CD4-positive, alpha-beta T cell (primary cell): Measurements from ENCODE around the gene PIK3CD. TPM values are rescaled to one million over a fixed set of nuclear protein-coding genes. Genes with fewer than 3 reads are reported as not detected.
"Not testable (repeated sequence)": the region's sequence is repeated elsewhere in the genome, so short reads cannot be mapped to it uniquely, and the experiment has no call there.

Experiments
- ATAC-seq: fragments of 200-7000 bp; cut with Tn5 transposase; one replicate; pipeline ENCODE4 v1.10.0; 2022; ENCODE audit warnings: mild to moderate bottlenecking; ENCODE audit not compliant: poor library complexity
- CTCF ChIA-PET: fragments of 350-600 bp; sonication (Branson Sonifier 250); formaldehyde crosslinking; loops from one replicate; lab custom pipeline; 2021; ENCODE audit warnings: antibody characterized with exemption, inconsistent platforms; lab: Charles Lee
- POLR2A ChIA-PET: fragments of 350-600 bp; sonication (Branson Sonifier 250); formaldehyde crosslinking; loops from one replicate; lab custom pipeline; 2021; ENCODE audit warnings: antibody characterized with exemption, inconsistent platforms; lab: Charles Lee
- DNase-seq, 14 experiments: peaks; one replicate each; pipeline ENCODE4 v3.0.0-alpha.2; 2013 to 2020; ENCODE audit warnings: mixed read lengths in 2 of 14
- H3K27ac ChIP-seq, 2 donors: one replicate each; pipeline versions ENCODE4 v1.5.1 to v1.7.0; 2013; ENCODE audit warnings: low read length in 2 of 2, low read depth in 1 of 2, mild to moderate bottlenecking in 1 of 2
- H3K27me3 ChIP-seq, 2 experiments: 1 replicate in 1 of 2; 2 replicates in 1 of 2; pipeline versions ENCODE4 v1.6.1 to v1.7.0; 2013; ENCODE audit warnings: low read length in 2 of 2, control low read depth in 1 of 2, mild to moderate bottlenecking in 1 of 2, moderate library complexity in 1 of 2; ENCODE audit not compliant: insufficient read depth in 2 of 2, control insufficient read depth in 1 of 2
- H3K36me3 ChIP-seq: one replicate; pipeline ENCODE4 v1.6.1; 2013; ENCODE audit warnings: low read length, control low read depth; ENCODE audit not compliant: insufficient read depth
- H3K4me1 ChIP-seq: one replicate; pipeline ENCODE4 v1.6.1; 2013; ENCODE audit warnings: low read length, control low read depth; ENCODE audit not compliant: insufficient read depth
- H3K4me3 ChIP-seq: one replicate; pipeline ENCODE4 v1.5.1; 2013; ENCODE audit warnings: mild to moderate bottlenecking, low read length, moderate library complexity
- H3K9me3 ChIP-seq, 2 experiments: 1 replicate in 1 of 2; 2 replicates in 1 of 2; pipeline versions ENCODE4 v1.6.1 to v1.7.0; 2013; ENCODE audit warnings: low read length in 2 of 2, mild to moderate bottlenecking in 2 of 2, control low read depth in 1 of 2, moderate library complexity in 1 of 2; ENCODE audit not compliant: control insufficient read depth in 1 of 2, insufficient read depth in 1 of 2
- H3K27ac Mint-ChIP-seq: one replicate; pipeline ENCODE4 v1.8.0; 2020; ENCODE audit warnings: mixed read lengths
- H3K27me3 Mint-ChIP-seq: one replicate; pipeline ENCODE4 v1.8.0; 2021; ENCODE audit warnings: mixed read lengths
- H3K36me3 Mint-ChIP-seq: one replicate; pipeline ENCODE4 v1.8.0; 2021; ENCODE audit warnings: low read depth, mixed read lengths
- H3K4me1 Mint-ChIP-seq: one replicate; pipeline ENCODE4 v1.8.0; 2021; ENCODE audit warnings: low read depth, mixed read lengths
- H3K4me3 Mint-ChIP-seq: one replicate; pipeline ENCODE4 v1.8.0; 2020; ENCODE audit warnings: mild to moderate bottlenecking, mixed read lengths
- H3K9me3 Mint-ChIP-seq: one replicate; pipeline ENCODE4 v1.8.0; 2020; ENCODE audit warnings: mixed read lengths
- CTCF ChIP-seq: fragments of 200-600 bp; IDR thresholded peaks from one replicate; pipeline ENCODE4 v1.8.0; 2022; ENCODE audit warnings: antibody characterized with exemption, mild to moderate bottlenecking
- intact Hi-C, 2 experiments: fragments of 100-400 bp; cut with DNase I in 1 of 2; cut with micrococcal nuclease in 1 of 2; formaldehyde crosslinking; loops; one replicate each; pipeline versions ENCODE4 v1.15.1 to v1.9.0; 2023 to 2025; cut with DNase I, micrococcal nuclease
- total RNA-seq, 174 experiments: library from RNA in 2 of 174; stranded (reverse) in 2 of 174; gene quantifications; one replicate each; pipeline ENCODE4 v1.2.3 and lab custom pipeline; 2021 to 2026

Gene PIK3CD
- total RNA-seq, 2 experiments from 2014 or later, result 202 to 213 TPM

- H3K36me3 ChIP-seq, result no peaks in the 10 kb centered on the region
- no peaks in the 10 kb centered on the region for H3K9me3 Mint-ChIP-seq
- DNase-seq (no peak), ATAC-seq (no peak)
- TF ChIP-seq CTCF, result no peak
- no peaks in the 10 kb centered on the region for H3K27me3 Mint-ChIP-seq
- ChIA-PET POLR2A (no interaction called here), CTCF (no interaction called here)
- no peak overlapping the region for H3K27ac ChIP-seq
- H3K27me3 ChIP-seq, result no peaks in the 10 kb centered on the region
- H3K4me3 ChIP-seq, result no peak overlapping the region
- no peak overlapping the region for H3K27ac Mint-ChIP-seq
- intact Hi-C loops, result no loop called here
- H3K4me1 ChIP-seq, result no peaks in the 10 kb centered on the region
- H3K9me3 ChIP-seq, result no peaks in the 10 kb centered on the region
- H3K4me1 Mint-ChIP-seq, result peaks cover 34% of the 10 kb centered on the region
- no peak overlapping the region for H3K4me3 Mint-ChIP-seq
- peaks cover 25% of the 10 kb centered on the region for H3K36me3 Mint-ChIP-seq
These were observed 109.3 kb downstream of the PIK3CD start for GRCh38 chr1:9760824-9761223.

GRCh38 chr1:9761855-9762254 is 110.3 kb downstream of the PIK3CD start:
- intact Hi-C loops, result no loop called here
- DNase-seq, result no peak
- H3K9me3 Mint-ChIP-seq, result no peaks in the 10 kb centered on the region
- peaks cover 28% of the 10 kb centered on the region for H3K36me3 Mint-ChIP-seq
- TF ChIP-seq CTCF, result no peak
- no peak for ATAC-seq
- no peaks in the 10 kb centered on the region for H3K27me3 Mint-ChIP-seq
- Histone ChIP-seq H3K27me3 (no peaks in the 10 kb centered on the region), H3K27ac (no peak overlapping the region), H3K9me3 (no peaks in the 10 kb centered on the region), H3K36me3 (no peaks in the 10 kb centered on the region), H3K4me3 (no peak overlapping the region), H3K4me1 (no peaks in the 10 kb centered on the region)
- H3K27ac Mint-ChIP-seq, result peak overlapping the region; percentile 45
- peaks cover 27% of the 10 kb centered on the region for H3K4me1 Mint-ChIP-seq
- ChIA-PET CTCF (interaction anchor here (0.5 kb wide), 1 partner anchor 719 kb away, joined by 3 read pairs; no protein-coding TSS in a partner anchor), POLR2A (interaction anchor here (0.6 kb wide), 1 partner anchor 12 kb away, joined by 4 read pairs; no protein-coding TSS in a partner anchor)
- no peak overlapping the region for H3K4me3 Mint-ChIP-seq

GRCh38 chr1:9762446-9762845 is 110.9 kb downstream of the PIK3CD start:
- H3K9me3 Mint-ChIP-seq, H3K27me3 Mint-ChIP-seq, H3K36me3 ChIP-seq, DNase-seq, H3K27ac ChIP-seq, ATAC-seq, H3K4me1 ChIP-seq, H3K27me3 ChIP-seq, H3K9me3 ChIP-seq, H3K27ac Mint-ChIP-seq, CTCF ChIA-PET, intact Hi-C loops, POLR2A ChIA-PET, H3K4me3 Mint-ChIP-seq, H3K4me3 ChIP-seq: not testable (repeated sequence)
- peaks cover 29% of the 10 kb centered on the region for H3K4me1 Mint-ChIP-seq
- H3K36me3 Mint-ChIP-seq, result peaks cover 28% of the 10 kb centered on the region

- no peaks in the 10 kb centered on the region for H3K9me3 ChIP-seq
- H3K4me3 Mint-ChIP-seq, result no peak overlapping the region
- DNase-seq (no peak), ATAC-seq (no peak)
- H3K27ac ChIP-seq, result no peak overlapping the region
- ChIA-PET POLR2A (no interaction called here), CTCF (no interaction called here)
- no peaks in the 10 kb centered on the region for H3K4me1 ChIP-seq
- H3K4me1 Mint-ChIP-seq, result peaks cover 37% of the 10 kb centered on the region
- no peak for TF ChIP-seq CTCF
- H3K36me3 Mint-ChIP-seq, result peaks cover 28% of the 10 kb centered on the region
- no peak overlapping the region for H3K27ac Mint-ChIP-seq
- no peaks in the 10 kb centered on the region for H3K9me3 Mint-ChIP-seq
- no peaks in the 10 kb centered on the region for H3K27me3 Mint-ChIP-seq
- H3K36me3 ChIP-seq, result no peaks in the 10 kb centered on the region
- intact Hi-C loops, result no loop called here
- H3K27me3 ChIP-seq, result no peaks in the 10 kb centered on the region
- no peak overlapping the region for H3K4me3 ChIP-seq
These were observed 112.4 kb downstream of the PIK3CD start for GRCh38 chr1:9763914-9764313.
